HepG2 (cell line): ENCODE measurements around the gene CLN6. TPM values are rescaled to one million over a fixed set of nuclear protein-coding genes. Genes with fewer than 3 reads are reported as not detected.

Experiments
- ATAC-seq: fragments of 200-7000 bp; cut with Tn5 transposase; 3 replicates; pipeline ENCODE4 v1.9.1; 2020; ENCODE audit warnings: mild to moderate bottlenecking, moderate library complexity
- BruUV-seq: library from RNA; stranded (reverse); fragments of 400-500 nt; replicated peaks from 2 replicates; lab custom pipeline; 2021; lab: Mats Ljungman, UMichigan
- CTCF ChIA-PET: fragments of 300-600 bp; formaldehyde crosslinking; extraction: SDS; loops from one replicate; lab custom pipeline; 2021; ENCODE audit warnings: low total read pairs, inconsistent platforms, low intra/inter-chr PET ratio; lab: Yijun Ruan, JAX
- POLR2A ChIA-PET: fragments of 350-600 bp; sonication (Branson Sonifier 250); formaldehyde crosslinking; loops from one replicate; lab custom pipeline; 2020; ENCODE audit warnings: antibody characterized with exemption, inconsistent platforms; lab: Yijun Ruan, JAX
- DNase-seq: peaks from one replicate; pipeline ENCODE4 v3.0.0-alpha.2; 2015; ENCODE audit warnings: low spot score
- FAIRE-seq: peaks from 3 replicates; lab custom pipeline; 2011; peaks lifted over from hg19 to GRCh38; lab: Jason Lieb, UNC
- H2AFZ ChIP-seq: one replicate; pipeline ENCODE4 v1.6.1; 2011; ENCODE audit warnings: low read length, inconsistent platforms
- H3K27ac ChIP-seq: fragments of 300-600 bp; 3 replicates; pipeline ENCODE4 v1.8.0; 2011; ENCODE audit warnings: mixed run types, mild to moderate bottlenecking, mixed read lengths, low read length, inconsistent platforms; ENCODE audit not compliant: insufficient read depth; ENCODE audit errors: extremely low read length
- H3K27me3 ChIP-seq, 2 experiments: fragments of 200-600 bp in 1 of 2; 2 replicates in 1 of 2; 3 replicates in 1 of 2; pipeline versions ENCODE4 v1.6.0 to v1.8.0; 2011; ENCODE audit warnings: low read length in 2 of 2, mild to moderate bottlenecking in 2 of 2, moderate library complexity in 2 of 2, inconsistent platforms in 1 of 2; ENCODE audit not compliant: insufficient read depth in 2 of 2, control insufficient read depth in 1 of 2
- H3K36me3 ChIP-seq, 2 experiments: fragments of 200-600 bp in 1 of 2; replicated peaks in 1 of 2; 2 replicates in 1 of 2; 3 replicates in 1 of 2; pipeline versions ENCODE4 v1.5.1 to v1.8.0; 2011; ENCODE audit warnings: low read length in 2 of 2, inconsistent platforms in 1 of 2; ENCODE audit not compliant: insufficient read depth in 2 of 2, control insufficient read depth in 1 of 2
- H3K4me1 ChIP-seq: 2 replicates; pipeline ENCODE4 v1.5.1; 2012; ENCODE audit warnings: low read length, inconsistent platforms; ENCODE audit not compliant: insufficient read depth
- H3K4me2 ChIP-seq: 2 replicates; pipeline ENCODE4 v1.6.0; 2011; ENCODE audit warnings: low read depth, low read length, inconsistent platforms
- H3K4me3 ChIP-seq, 3 experiments: fragments of 200-600 bp in 1 of 3; sonication (generic), shearing (Covaris generic) in 1 of 3; replicated peaks in 1 of 3; 2 replicates each; pipeline ENCODE4 v1.5.1; 2011 to 2016; ENCODE audit warnings: low read length in 3 of 3, inconsistent platforms in 2 of 3, low read depth in 2 of 3, mild to moderate bottlenecking in 2 of 3, control low read depth in 1 of 3, mixed read lengths in 1 of 3; ENCODE audit not compliant: insufficient read depth in 1 of 3
- H3K79me2 ChIP-seq: one replicate; pipeline ENCODE4 v1.6.1; 2011; ENCODE audit warnings: low read length, inconsistent platforms; ENCODE audit not compliant: insufficient read depth
- H3K9ac ChIP-seq: 2 replicates; pipeline ENCODE4 v1.6.0; 2011; ENCODE audit warnings: mild to moderate bottlenecking, low read depth, low read length, inconsistent platforms; ENCODE audit not compliant: insufficient read depth
- H3K9me3 ChIP-seq: 2 replicates; pipeline ENCODE4 v1.5.1; 2012; ENCODE audit warnings: mild to moderate bottlenecking, low read length
- H4K20me1 ChIP-seq: 2 replicates; pipeline ENCODE4 v1.6.0; 2011; ENCODE audit warnings: inconsistent platforms, mild to moderate bottlenecking, low read length, moderate library complexity; ENCODE audit not compliant: insufficient read depth
- AGO2 ChIP-seq: fragments of 200-400 bp; formaldehyde crosslinking; optimal IDR thresholded peaks from 2 replicates; pipeline ENCODE3; 2017; ENCODE audit warnings: mild to moderate bottlenecking, low read depth, low read length, moderate library complexity
- FLYWCH1 ChIP-seq: sonication (generic); formaldehyde crosslinking; IDR thresholded peaks from 2 replicates; pipeline ENCODE4 v1.8.1; 2023; ENCODE audit warnings: mild to moderate bottlenecking, missing genetic modification reagents
- GFI1 ChIP-seq: sonication (generic); formaldehyde crosslinking; IDR thresholded peaks from 2 replicates; pipeline ENCODE4 v1.5.0; 2020; ENCODE audit warnings: missing genetic modification reagents, mild to moderate bottlenecking, borderline replicate concordance
- RBM22 ChIP-seq: fragments of 200-400 bp; formaldehyde crosslinking; optimal IDR thresholded peaks from 2 replicates; pipeline ENCODE3; 2017; ENCODE audit warnings: mild to moderate bottlenecking, low read length, moderate library complexity
- WGBS: methylation state at CpG from one replicate; pipeline ENCODE4 v1.1.6; 2017; ENCODE audit warnings: low lambda C conversion rate; 5-methylcytosine and 5-hydroxymethylcytosine counted together
- in situ Hi-C: cut with HindIII; loops from 2 replicates; pipeline ENCODE4 v1.10.0; 2017; ENCODE audit warnings: low pct_unique_long_range_greater_than_20kb; ENCODE audit not compliant: extremely low pct_ligation_motif_present
- intact Hi-C: fragments of 100-400 bp; cut with micrococcal nuclease; formaldehyde crosslinking; loops from one replicate; pipeline ENCODE4 v1.10.0; 2022; ENCODE audit not compliant: unreplicated experiment
- polyA plus RNA-seq, 8 experiments: library from polyadenylated mRNA; depleted of rRNA in 3 of 8; stranded (reverse) in 7 of 8; unstranded in 1 of 8; fragments of >200 nt; fragmentation: Illumina TruSeq in 4 of 8; extraction: Trizol in 4 of 8; gene quantifications; 2 replicates each; pipeline versions ENCODE4 v1.2.1 to v1.2.3, GENCODE V29; 2011 to 2016; ENCODE audit warnings: low read depth in 4 of 8, missing spikeins in 1 of 8, mixed read lengths in 1 of 8; ENCODE audit not compliant: insufficient read depth in 1 of 8
- total RNA-seq, 5 experiments: library from RNA; depleted of rRNA; stranded (reverse); fragments of >200 nt; fragmentation: Illumina TruSeq; extraction: Trizol; gene quantifications; 2 replicates each; pipeline ENCODE4 v1.2.3, GENCODE V29; 2016; ENCODE audit warnings: low read depth in 1 of 5

Gene CLN6
- total and polyA plus RNA-seq, 2 of the 13 experiments (the other 11 are each of a cell fraction or from before 2014, with no cell fraction given), result 24.9 to 27.1 TPM

DNA sequence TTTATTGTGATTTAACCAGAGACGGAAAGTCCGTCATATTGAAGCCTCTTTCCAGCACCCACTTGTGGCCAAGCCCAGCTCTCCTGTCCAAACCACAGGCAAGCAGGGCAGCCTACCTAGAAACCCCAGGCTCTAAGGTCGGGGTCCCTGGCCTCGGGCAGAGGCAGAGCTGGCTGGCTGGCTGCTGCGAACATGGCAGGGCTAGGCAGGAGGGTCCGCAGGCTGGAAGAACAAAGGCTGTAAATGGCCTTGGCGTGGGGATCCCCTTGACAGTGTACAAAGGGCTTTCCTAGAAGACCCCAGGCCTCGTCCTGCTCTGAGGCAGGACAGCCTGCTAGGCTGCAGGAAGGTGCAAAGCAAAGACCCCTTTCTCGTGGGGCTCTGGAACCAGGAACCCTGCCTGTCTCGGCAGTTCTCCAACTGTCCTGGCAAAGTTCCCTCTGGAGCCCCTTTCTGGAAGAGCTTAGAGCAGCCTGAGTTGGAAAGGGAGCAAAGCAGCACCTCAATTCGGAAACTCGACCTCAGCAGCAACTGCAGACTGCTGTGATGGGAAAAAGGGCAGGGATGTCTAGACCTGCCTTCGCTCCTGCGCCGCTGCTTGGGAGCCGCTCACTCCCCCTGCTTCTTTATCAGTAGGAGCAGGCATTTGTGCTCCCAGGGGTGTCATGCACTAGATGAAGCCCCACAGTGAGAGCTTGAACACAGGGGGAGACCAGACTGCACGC, 32.9 kb downstream of the CLN6 start:
- intact Hi-C loops (no loop called here), in situ Hi-C loops (no loop called here)
- Histone ChIP-seq H4K20me1 (no peaks in the 10 kb centered on the region), H3K4me1 (peaks cover 43% of the 10 kb centered on the region), H3K79me2 (no peaks in the 10 kb centered on the region), H2AFZ (no peak overlapping the region), H3K27ac (no peak overlapping the region), H3K4me2 (no peak overlapping the region), H3K4me3 (no peak overlapping the region), H3K27me3 (no peaks in the 10 kb centered on the region), H3K9ac (no peak overlapping the region), H3K9me3 (no peaks in the 10 kb centered on the region), H3K36me3 (peaks cover 5 to 14% of the 10 kb centered on the region in 2 experiments; a peak in 4 of 5 replicates)
- CTCF ChIA-PET, result interaction anchor here (2.0 kb wide), 1 partner anchor 14 kb away, joined by 9 read pairs; no protein-coding TSS in a partner anchor
- ATAC-seq (no peak), DNase-seq (no peak), FAIRE-seq (no peak)
- 96% methylated on average over 9 of the region's 17 CpGs for WGBS
- no TSS peak for BruUV-seq
- no peak for TF ChIP-seq GFI1 (CRISPR knock-in tag)
- peak; percentile 60 for TF ChIP-seq AGO2
- POLR2A ChIA-PET, result no interaction called here

DNA sequence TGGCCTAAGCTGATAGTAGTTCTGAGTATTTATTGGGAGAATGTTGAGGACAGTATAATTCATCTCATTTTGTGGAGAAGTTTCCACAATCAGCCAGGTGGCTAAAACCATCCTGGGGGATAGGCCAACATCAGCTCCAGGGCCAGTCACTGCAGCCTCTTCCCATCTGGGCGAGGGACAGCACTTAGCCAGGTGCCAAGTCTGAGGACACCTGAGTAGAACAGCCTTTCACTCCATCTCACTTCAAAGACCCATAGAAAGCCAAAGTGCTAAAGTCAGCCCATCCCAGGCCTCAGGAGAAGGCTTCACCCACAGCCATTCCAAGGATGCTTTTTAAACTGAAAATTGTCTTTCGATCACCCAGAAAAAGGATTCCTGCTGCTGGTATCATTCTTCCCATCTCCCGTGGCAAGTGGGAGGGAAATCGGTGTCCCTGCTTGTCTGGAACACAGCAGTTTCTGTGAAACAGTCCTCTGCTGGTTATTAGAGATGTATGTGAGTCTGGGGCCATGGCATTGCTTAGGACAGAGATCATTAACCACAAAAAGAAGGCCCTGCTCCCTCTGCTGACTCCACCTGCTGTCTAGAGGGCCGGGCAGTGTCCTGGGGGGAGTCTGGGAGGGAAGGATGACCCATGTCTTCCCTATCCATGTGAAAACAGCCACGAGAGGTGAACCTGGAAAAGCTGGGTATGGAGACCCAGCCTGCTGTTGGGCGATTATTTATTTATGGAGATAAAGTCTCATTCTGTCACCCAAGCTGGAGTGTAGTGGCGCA, 34.0 kb downstream of the CLN6 start:
- Histone ChIP-seq H3K27me3 (no peaks in the 10 kb centered on the region), H4K20me1 (no peaks in the 10 kb centered on the region), H3K4me2 (no peak overlapping the region), H3K9ac (no peak overlapping the region), H3K27ac (no peak overlapping the region), H3K4me1 (peaks cover 37% of the 10 kb centered on the region), H3K4me3 (no peak overlapping the region), H3K9me3 (no peaks in the 10 kb centered on the region), H3K36me3 (peaks cover 6 to 14% of the 10 kb centered on the region in 2 experiments; a peak in 4 of 5 replicates), H2AFZ (no peak overlapping the region), H3K79me2 (no peaks in the 10 kb centered on the region)
- POLR2A ChIA-PET, result interaction anchor here (1.1 to 1.3 kb wide), 2 partner anchors 10 to 32 kb away, joined by 3 to 4 read pairs; partner anchors contain the start of gene CALML4
- in situ Hi-C loops, result no loop called here
- 97% methylated on average over 6 of the region's 8 CpGs for WGBS
- intact Hi-C loops, result loop anchor here (1.0 kb wide), 1 partner anchor 15 kb away; no protein-coding TSS in a partner anchor
- no peak for TF ChIP-seq FLYWCH1
- peak; percentile 69 for TF ChIP-seq RBM22
- CTCF ChIA-PET, result interaction anchor here (2.0 kb wide), 1 partner anchor 15 kb away, joined by 9 read pairs; no protein-coding TSS in a partner anchor
- FAIRE-seq (no peak), DNase-seq (no peak), ATAC-seq (no peak)
- BruUV-seq, result no TSS peak
